Activated CD4-positive, alpha-beta T cell treated with anti-CD3 and anti-CD28 coated beads, Interleukin-10, Interleukin-2, amounts not matched to agents 100 ng/mL and 50 ng/mL, durations not matched to agents 16 hours and 8 hours (primary cell): ENCODE data around the gene RALA.
A peak's percentile ranks its signal among the peaks of the same experiment; 100 is the strongest.
"Not testable (repeated sequence)": the region's sequence is repeated elsewhere in the genome, so short reads cannot be mapped to it uniquely, and the experiment has no call there.

ENCODE experiments used
- DNase-seq: peaks from one replicate; pipeline ENCODE4 v3.0.0-alpha.2; 2020

The RALA gene

GRCh38 chr7:39650676-39651075, 27.3 kb downstream of the RALA start:
- DNase-seq, result no peak

GRCh38 chr7:39651265-39651664, 27.9 kb downstream of the RALA start:
- DNase-seq, result no peak

DNA sequence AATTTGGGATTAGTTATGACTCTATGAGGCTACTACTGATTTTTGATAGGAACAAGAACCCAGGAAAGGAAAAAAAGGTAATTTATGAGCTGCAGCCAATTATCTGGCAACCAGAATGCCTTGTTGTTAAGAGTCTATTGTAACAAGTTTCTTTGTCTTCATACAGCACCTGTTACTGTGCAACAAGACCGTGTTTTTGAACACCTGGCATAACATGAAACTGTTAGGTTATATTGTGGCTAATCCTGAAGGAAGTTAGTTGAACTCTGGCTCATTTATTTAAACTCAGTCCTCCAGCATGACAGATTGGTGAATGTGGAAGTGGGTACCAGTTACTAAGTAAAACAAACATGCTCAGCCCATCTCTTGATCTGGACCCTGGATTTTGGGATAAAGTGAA, 33.0 kb downstream of the RALA start:
- no peak for DNase-seq

GRCh38 chr7:39659356-39660013, 36.1 kb downstream of the RALA start:
- DNase-seq, result no peak

DNA sequence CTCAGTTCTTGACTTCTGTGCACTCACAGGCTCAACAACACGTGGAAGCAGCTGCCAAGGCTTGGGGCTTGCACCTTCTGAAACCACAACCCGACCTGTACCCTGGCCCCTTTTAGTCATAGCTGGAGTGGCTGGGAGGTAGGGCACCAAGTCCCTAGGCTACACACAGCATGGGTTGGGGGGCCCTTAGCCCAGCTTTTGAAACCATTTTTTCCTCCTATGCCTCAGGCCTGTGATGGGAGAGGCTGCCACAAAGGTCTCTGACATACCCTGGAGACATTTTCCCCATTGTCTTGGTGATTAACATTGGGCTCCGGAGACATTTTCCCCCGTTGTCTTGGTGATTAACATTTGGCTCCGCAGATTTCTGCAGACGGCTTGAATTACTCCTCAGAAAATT, 38.6 kb downstream of the RALA start:
- no peak for DNase-seq

GRCh38 chr7:39663263-39663662, 39.9 kb downstream of the RALA start:
- DNase-seq, result no peak

DNA sequence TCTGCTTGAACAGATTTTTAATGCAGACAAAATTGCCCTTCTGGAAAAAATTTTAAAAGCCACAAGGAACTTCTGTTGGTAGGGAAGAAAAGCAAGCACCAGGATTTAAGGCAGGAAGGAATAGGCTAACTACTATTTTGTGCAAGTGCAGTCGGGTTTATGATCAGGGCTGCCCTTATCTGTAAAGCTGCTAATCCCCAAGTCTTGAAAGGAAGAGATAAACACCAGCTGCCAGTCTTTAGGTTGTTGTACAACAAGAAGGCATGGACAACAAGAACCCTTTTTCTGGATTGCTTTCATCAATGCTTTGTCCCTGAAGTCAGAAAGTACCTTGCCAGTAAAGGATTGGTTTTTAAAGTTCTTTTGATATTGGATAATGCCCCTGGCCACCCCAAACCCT, 40.7 kb downstream of the RALA start:
- DNase-seq, result no peak

GRCh38 chr7:39664585-39664984, 41.2 kb downstream of the RALA start:
- no peak for DNase-seq

DNA sequence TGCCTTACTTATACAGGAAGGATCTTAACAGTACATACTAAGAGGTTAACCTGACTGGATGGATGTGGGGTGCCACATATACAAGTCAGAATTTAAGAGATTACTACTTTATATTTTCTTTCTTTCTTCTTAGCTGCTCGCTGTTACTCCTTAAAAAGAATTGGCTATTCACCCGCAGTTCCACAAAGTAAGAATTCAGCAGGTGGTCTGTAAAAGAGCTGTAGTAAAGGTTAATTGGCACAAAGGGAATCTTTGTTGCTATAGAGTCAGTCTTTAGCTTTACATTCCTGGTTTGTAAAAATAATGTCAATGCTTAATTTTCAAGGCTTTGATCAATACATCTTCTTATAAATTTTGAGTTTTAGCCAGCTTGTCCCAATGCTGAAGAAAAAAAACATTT, 43.2 kb downstream of the RALA start:
- no peak for DNase-seq

GRCh38 chr7:39667341-39667923, 44.1 kb downstream of the RALA start:
- no peak for DNase-seq

DNA sequence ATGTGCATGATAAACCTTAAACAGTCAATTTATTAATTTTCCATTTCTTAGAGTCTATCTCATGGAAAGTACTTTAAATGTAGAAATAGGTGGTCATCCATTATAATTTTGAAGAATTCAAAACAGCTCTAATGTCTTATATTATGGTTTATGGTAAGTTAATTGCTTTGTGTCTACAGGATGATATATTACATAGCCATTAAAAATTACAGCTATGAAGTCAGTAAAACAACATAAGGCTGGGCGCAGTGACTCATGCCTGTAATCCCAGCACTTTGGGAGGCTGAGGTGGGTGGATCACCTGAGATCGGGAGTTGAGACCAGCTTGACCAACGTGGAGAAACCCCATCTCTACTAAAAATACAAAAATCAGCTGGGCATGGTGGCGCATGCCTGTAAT, 44.9 kb downstream of the RALA start:
- not testable (repeated sequence) for DNase-seq

GRCh38 chr7:39670052-39670451, 46.7 kb downstream of the RALA start:
- DNase-seq, result no peak

- no peak for DNase-seq
Measured at GRCh38 chr7:39670934-39671333, 47.6 kb downstream of the RALA start.

DNA sequence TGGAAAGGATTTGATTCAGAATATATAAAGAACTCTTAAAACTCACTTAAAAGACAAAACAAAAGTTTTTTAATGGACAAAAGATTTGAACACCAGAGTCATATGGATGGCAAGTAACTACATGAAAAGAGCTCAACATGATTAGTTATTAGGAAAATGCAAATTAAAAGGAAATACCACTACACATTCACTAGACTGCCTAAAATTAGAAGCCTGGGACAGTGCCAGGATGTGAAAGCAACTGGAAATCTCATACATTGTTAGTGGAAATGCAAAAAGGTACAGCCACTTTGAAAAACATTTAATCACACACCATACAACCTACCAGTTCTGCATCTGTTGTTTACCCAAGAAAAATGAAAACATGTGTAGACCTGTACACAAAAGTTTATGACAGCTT, 48.8 kb downstream of the RALA start:
- no peak for DNase-seq

DNA sequence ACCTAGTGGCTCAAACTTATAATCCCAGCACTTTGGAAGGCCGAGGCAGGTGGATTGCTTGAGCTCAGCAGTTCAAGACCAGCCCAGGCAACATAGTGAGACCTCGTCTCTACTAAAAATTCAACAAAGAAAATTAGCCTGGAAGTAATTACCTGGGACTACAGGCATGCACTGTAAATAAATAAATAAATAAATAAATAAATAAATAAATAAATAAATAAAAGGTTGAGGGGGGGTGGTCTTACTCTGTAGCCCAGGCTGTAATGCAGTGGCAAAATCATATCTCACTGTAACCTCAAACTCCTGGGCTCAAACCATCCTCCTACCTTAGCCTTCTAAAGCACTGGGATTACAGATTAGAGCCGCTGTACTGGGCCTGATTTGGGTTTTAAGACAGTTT, 50.5 kb downstream of the RALA start:
- no peak for DNase-seq

DNA sequence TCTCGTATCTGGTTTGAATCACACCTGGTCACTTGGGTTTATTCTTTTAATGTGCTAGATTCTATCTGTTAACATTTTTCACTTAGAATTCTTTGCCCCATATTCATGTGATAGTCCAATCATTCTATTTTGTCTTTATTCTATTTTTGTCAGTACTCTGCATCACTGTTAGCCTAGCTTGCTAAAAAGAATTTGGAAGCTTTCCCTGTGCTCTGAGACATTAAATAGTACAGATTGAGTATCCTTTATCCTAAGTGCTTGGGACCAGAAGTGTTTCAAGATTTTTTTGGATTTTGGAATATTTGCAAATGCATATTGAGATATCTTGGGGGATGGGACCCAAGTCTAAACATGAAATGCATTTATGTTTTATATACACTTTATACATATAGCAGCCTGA, 51.0 kb downstream of the RALA start:
- DNase-seq, result no peak

DNA sequence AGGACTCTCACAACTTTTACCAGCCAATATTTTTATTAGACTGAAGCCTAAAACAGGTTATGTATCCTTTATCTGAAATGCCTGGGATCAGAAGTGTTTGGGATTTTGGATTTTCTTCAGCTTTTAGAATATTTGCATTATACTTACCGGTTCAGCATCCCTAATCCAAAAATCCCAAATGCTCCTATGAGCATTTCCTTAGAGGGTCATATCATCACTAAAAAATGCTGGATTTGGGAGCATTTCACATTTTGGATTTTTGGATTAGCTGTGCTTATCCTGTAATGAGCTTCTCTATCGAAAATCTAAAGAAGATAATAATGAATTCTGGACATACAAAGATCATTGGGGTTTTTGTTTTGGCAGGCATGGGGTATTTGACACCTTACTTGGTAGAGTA, 53.0 kb downstream of the RALA start:
- no peak for DNase-seq

GRCh38 chr7:39678930-39679709, 55.7 kb downstream of the RALA start:
- DNase-seq, result no peak

GRCh38 chr7:39679874-39680273, 56.5 kb downstream of the RALA start:
- not testable (repeated sequence) for DNase-seq

- no peak for DNase-seq
Measured at GRCh38 chr7:39681887-39682441, 58.6 kb downstream of the RALA start.

- no peak for DNase-seq
Measured at GRCh38 chr7:39683216-39683845, 60.0 kb downstream of the RALA start.

- DNase-seq, result peak; percentile 28
Measured at GRCh38 chr7:39686261-39686924, 63.0 kb downstream of the RALA start.
